ENCODE results near the gene SLC16A12.
"Not testable (repeated sequence)": the region's sequence is repeated elsewhere in the genome, so short reads cannot be mapped to it uniquely, and the experiment has no call there.

SLC16A12 gene

GRCh38 chr10:89468191-89468965, 67.0 kb downstream of the SLC16A12 start:
- DNase-seq: no peak

GRCh38 chr10:89466599-89467035, 68.8 kb downstream of the SLC16A12 start:
- DNase-seq: no peak

GRCh38 chr10:89465196-89465595, 70.2 kb downstream of the SLC16A12 start:
- DNase-seq: no peak

- no peak for DNase-seq
Observed at GRCh38 chr10:89463846-89464537, 71.4 kb downstream of the SLC16A12 start.

GRCh38 chr10:89458784-89459183, 76.6 kb downstream of the SLC16A12 start:
- no peak for DNase-seq

- DNase-seq: no peak
Observed at GRCh38 chr10:89458291-89458690, 77.1 kb downstream of the SLC16A12 start.

- no peak for DNase-seq
Observed at GRCh38 chr10:89454561-89455347, 80.6 kb downstream of the SLC16A12 start.

GRCh38 chr10:89452193-89452592, 83.2 kb downstream of the SLC16A12 start:
- DNase-seq: no peak

GRCh38 chr10:89450901-89451300, 84.5 kb downstream of the SLC16A12 start:
- no peak for DNase-seq

- not testable (repeated sequence) for DNase-seq
Observed at GRCh38 chr10:89444819-89445218, 90.6 kb downstream of the SLC16A12 start.

GRCh38 chr10:89442289-89442688, 93.1 kb downstream of the SLC16A12 start:
- DNase-seq: no peak

- DNase-seq: no peak
Observed at GRCh38 chr10:89440226-89441009, 95.0 kb downstream of the SLC16A12 start.

GRCh38 chr10:89438525-89438924, 96.9 kb downstream of the SLC16A12 start:
- DNase-seq: no peak

GRCh38 chr10:89431977-89432376, 103.4 kb downstream of the SLC16A12 start:
- no peak for DNase-seq

GRCh38 chr10:89428877-89429276, 106.5 kb downstream of the SLC16A12 start:
- DNase-seq: no peak

- no peak for DNase-seq
Observed at GRCh38 chr10:89427629-89428028, 107.8 kb downstream of the SLC16A12 start.

GRCh38 chr10:89426230-89426868, 109.0 kb downstream of the SLC16A12 start:
- no peak for DNase-seq

GRCh38 chr10:89425000-89425399, 110.4 kb downstream of the SLC16A12 start:
- DNase-seq: no peak

- DNase-seq: no peak
Observed at GRCh38 chr10:89421018-89421476, 114.3 kb downstream of the SLC16A12 start.

- DNase-seq: peak; percentile 1
Observed at GRCh38 chr10:89419548-89419947, 115.8 kb downstream of the SLC16A12 start.

- no peak for DNase-seq
Observed at GRCh38 chr10:89416465-89416864, 118.9 kb downstream of the SLC16A12 start.

All from effector CD8-positive, alpha-beta T cell (primary cell).